K562 (cell line): ENCODE measurements around the gene PLCB4. TPM values are rescaled to one million over a fixed set of nuclear protein-coding genes. Genes with fewer than 3 reads are reported as not detected.

Experiments
- ATAC-seq: fragments of 200-7000 bp; cut with Tn5 transposase; 3 replicates; pipeline ENCODE4 v1.9.1; 2020; ENCODE audit warnings: moderate library complexity
- BruUV-seq: library from RNA; stranded (reverse); fragments of 400-500 nt; replicated peaks from 2 replicates; lab custom pipeline; 2021; lab: Mats Ljungman, UMichigan
- CTCF ChIA-PET: fragments of 300-600 bp; formaldehyde crosslinking; extraction: SDS; loops from one replicate; lab custom pipeline; 2021; ENCODE audit warnings: low intra/inter-chr PET ratio; lab: Yijun Ruan, JAX
- POLR2A ChIA-PET: fragments of 300-600, 350-650 bp; sonication (Branson Sonifier 250); formaldehyde crosslinking; extraction: SDS; loops from one replicate; lab custom pipeline; 2021; ENCODE audit warnings: antibody characterized with exemption, inconsistent platforms; lab: Yijun Ruan, JAX
- DNase-seq, 4 experiments: peaks; one replicate each; pipeline versions ENCODE4 v3.0.0 to v3.0.0-alpha.2; 2011 to 2018; ENCODE audit warnings: low spot score in 3 of 4, mixed read lengths in 3 of 4; ENCODE audit errors: extremely low read depth in 1 of 4
- FAIRE-seq: peaks from 2 replicates; lab custom pipeline; 2011; peaks lifted over from hg19 to GRCh38; lab: Jason Lieb, UNC
- H2AFZ ChIP-seq: 2 replicates; pipeline ENCODE4 v1.6.0; 2011; ENCODE audit warnings: low read depth, low read length, control low read depth, inconsistent platforms
- H3K27ac ChIP-seq: fragments of 200-600 bp; 3 replicates; pipeline ENCODE4 v1.8.0; 2011; ENCODE audit warnings: low read depth, mild to moderate bottlenecking, control low read depth, inconsistent platforms, low read length, moderate library complexity, mixed read lengths; ENCODE audit errors: extremely low read depth
- H3K27me3 ChIP-seq, 2 experiments: fragments of 300-600 bp in 1 of 2; 2 replicates in 1 of 2; 3 replicates in 1 of 2; pipeline versions ENCODE4 v1.6.0 to v1.8.0; 2011; ENCODE audit warnings: inconsistent platforms in 2 of 2, low read length in 2 of 2, mild to moderate bottlenecking in 1 of 2, mixed read lengths in 1 of 2, moderate library complexity in 1 of 2; ENCODE audit not compliant: control insufficient read depth in 2 of 2, insufficient read depth in 2 of 2
- H3K36me3 ChIP-seq: fragments of 300-600 bp; 3 replicates; pipeline ENCODE4 v1.8.0; 2011; ENCODE audit warnings: mild to moderate bottlenecking, low read length, inconsistent platforms; ENCODE audit not compliant: control insufficient read depth, insufficient read depth
- H3K4me1 ChIP-seq, 2 experiments: fragments of 200-600 bp in 1 of 2; replicated peaks in 1 of 2; 2 replicates in 1 of 2; 3 replicates in 1 of 2; pipeline versions ENCODE4 v1.5.1 to v1.8.0; 2011; ENCODE audit warnings: inconsistent platforms in 2 of 2, low read length in 2 of 2, mild to moderate bottlenecking in 1 of 2, mixed read lengths in 1 of 2, moderate library complexity in 1 of 2; ENCODE audit not compliant: control insufficient read depth in 2 of 2, insufficient read depth in 2 of 2
- H3K4me2 ChIP-seq: 2 replicates; pipeline ENCODE4 v1.6.1; 2011; ENCODE audit warnings: low read length, control low read depth, inconsistent platforms, mixed read lengths; ENCODE audit not compliant: insufficient read depth
- H3K4me3 ChIP-seq: fragments of 200-600 bp; sonication (generic), shearing (Covaris generic); 2 replicates; pipeline ENCODE4 v1.5.1; 2016; ENCODE audit warnings: control low read depth, inconsistent platforms
- H3K79me2 ChIP-seq: fragments of 200-600 bp; 3 replicates; pipeline ENCODE4 v1.8.0; 2011; ENCODE audit warnings: low read length, inconsistent platforms; ENCODE audit not compliant: control insufficient read depth, insufficient read depth
- H3K9ac ChIP-seq, 2 experiments: 2 replicates each; pipeline versions ENCODE4 v1.6.0 to v1.6.1; 2011; ENCODE audit warnings: low read depth in 2 of 2, low read length in 2 of 2, control low read depth in 1 of 2, inconsistent platforms in 1 of 2, mild to moderate bottlenecking in 1 of 2, mixed read lengths in 1 of 2; ENCODE audit not compliant: insufficient read depth in 1 of 2
- H3K9me1 ChIP-seq: one replicate; pipeline ENCODE4 v1.6.0; 2011; ENCODE audit warnings: inconsistent platforms, mild to moderate bottlenecking, low read length, moderate library complexity; ENCODE audit not compliant: control insufficient read depth, insufficient read depth
- H3K9me3 ChIP-seq: replicated peaks from 2 replicates; pipeline ENCODE4 v1.5.1; 2011; ENCODE audit warnings: low read depth, low read length, inconsistent platforms; ENCODE audit not compliant: control insufficient read depth, insufficient read depth
- H4K20me1 ChIP-seq: replicated peaks from 2 replicates; pipeline ENCODE4 v1.6.1; 2011; ENCODE audit warnings: low read length, inconsistent platforms, mixed read lengths; ENCODE audit not compliant: control insufficient read depth, insufficient read depth
- HDGF ChIP-seq: fragments of 450-650 bp; IDR thresholded peaks from 2 replicates; pipeline ENCODE4 v1.6.1; 2016
- MTA2 ChIP-seq: fragments of 450-650 bp; IDR thresholded peaks from 2 replicates; pipeline ENCODE4 v1.6.1; 2016; ENCODE audit warnings: low read depth
- MTF1 ChIP-seq: fragments of 250-450 bp; sonication (Bioruptor Pico); IDR thresholded peaks from 2 replicates; pipeline ENCODE4 v1.9.0; 2021; ENCODE audit warnings: moderate library complexity, mild to moderate bottlenecking, inconsistent platforms, borderline replicate concordance
- PHB ChIP-seq: fragments of 250-450 bp; sonication (Bioruptor Pico); IDR thresholded peaks from 2 replicates; pipeline ENCODE4 v1.5.0; 2021
- PHF8 ChIP-seq: fragments of 200-600 bp; sonication (generic); IDR thresholded peaks from 2 replicates; pipeline ENCODE4 v1.6.1; 2012; ENCODE audit warnings: mixed run types, mild to moderate bottlenecking, inconsistent platforms, low read length, moderate library complexity, borderline replicate concordance
- RNF2 ChIP-seq: sonication (generic); IDR thresholded peaks from 2 replicates; pipeline ENCODE4 v1.6.1; 2016
- RUNX1 ChIP-seq: sonication (generic); IDR thresholded peaks from 2 replicates; pipeline ENCODE4 v1.6.1; 2016; ENCODE audit warnings: antibody characterized with exemption, low read depth
- SMARCB1 ChIP-seq: IDR thresholded peaks from 2 replicates; pipeline ENCODE4 v1.6.1; 2011; ENCODE audit warnings: improper control_type of control experiment, low read depth; ENCODE audit not compliant: insufficient read length
- ZSCAN29 ChIP-seq: fragments of 450-650 bp; IDR thresholded peaks from 2 replicates; pipeline ENCODE4 v1.6.1; 2017
- WGBS: fragments of 100-300 bp; shearing (Covaris generic); methylation state at CpG from one replicate; pipeline ENCODE4 v1.1.6; 2016; ENCODE audit warnings: low coverage, mixed read lengths; ENCODE audit not compliant: insufficient coverage; ENCODE audit errors: missing lambda C conversion rate; 5-methylcytosine and 5-hydroxymethylcytosine counted together
- in situ Hi-C: fragments of 300-500 bp; cut with MboI; formaldehyde crosslinking; loops from 4 replicates; pipeline ENCODE4 v1.15.0; 2018; ENCODE audit warnings: inconsistent platforms, mixed read lengths
- intact Hi-C: fragments of 100-400 bp; cut with micrococcal nuclease; formaldehyde crosslinking; loops from 2 replicates; pipeline ENCODE4 v1.14.2; 2022
- polyA plus RNA-seq, 8 experiments: library from polyadenylated mRNA; depleted of rRNA in 4 of 8; stranded (reverse) in 5 of 8; unstranded in 3 of 8; fragments of >200 nt; fragmentation: Nextera tagmentation in 2 of 8; fragmentation: Illumina TruSeq in 1 of 8; extraction: Ambion mirVana in 2 of 8; extraction: Trizol in 1 of 8; gene quantifications; 2 replicates each; pipeline versions ENCODE4 v1.2.1 to v1.2.3, GENCODE V29; 2011 to 2014; ENCODE audit warnings: inconsistent platforms in 1 of 8, missing spikeins in 1 of 8
- total RNA-seq, 7 experiments: library from RNA; depleted of rRNA in 6 of 7; stranded (reverse); fragments of >200 nt in 6 of 7; fragmentation: Illumina TruSeq in 2 of 7; extraction: Trizol in 2 of 7; gene quantifications; 2 replicates each; pipeline versions ENCODE4 v1.2.1 to v1.2.3, GENCODE V29; 2011 to 2021; ENCODE audit warnings: low replicate concordance in 1 of 7
- TF ChIP-seq, protein P1 (sequence below): sonication (generic); formaldehyde crosslinking; IDR thresholded peaks from 2 replicates; pipeline ENCODE4 v1.9.0; 2022; ENCODE audit warnings: mild to moderate bottlenecking, missing genetic modification reagents
- TF ChIP-seq, protein P2 (sequence below): sonication (generic); formaldehyde crosslinking; IDR thresholded peaks from 2 replicates; pipeline ENCODE4 v1.8.1; 2023; ENCODE audit warnings: mild to moderate bottlenecking, missing genetic modification reagents, moderate library complexity
- TF ChIP-seq, protein P3 (sequence below): sonication (generic); formaldehyde crosslinking; IDR thresholded peaks from 2 replicates; pipeline ENCODE4 v1.8.0; 2023; ENCODE audit warnings: missing genetic modification reagents, mild to moderate bottlenecking, borderline replicate concordance

PLCB4 gene
- total and polyA plus RNA-seq, 9 of the 15 experiments (the other 6 are each of a cell fraction or from before 2014, with no cell fraction given), result 0.20 to 2.9 (median 0.52) TPM

DNA sequence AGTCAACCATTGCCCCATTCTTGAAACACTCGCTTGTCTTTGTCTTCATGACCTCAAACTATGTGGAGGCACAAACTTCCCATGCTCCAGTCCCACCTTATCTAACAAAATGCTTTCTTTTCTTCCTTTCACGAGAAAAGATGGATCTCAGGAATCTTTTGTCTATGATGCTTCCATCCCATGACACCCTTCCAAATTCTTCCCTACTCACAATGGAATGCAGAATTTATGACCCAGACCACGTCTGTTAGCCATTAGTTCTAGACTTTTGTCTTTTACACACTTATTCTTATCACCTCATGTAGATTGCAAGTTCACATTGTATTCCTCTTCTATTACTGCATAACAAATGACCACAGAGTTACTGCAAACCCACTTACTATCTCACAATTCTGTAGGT, 421.3 kb downstream of the PLCB4 start (continued):
- no peak for TF ChIP-seq RUNX1
- no peak for TF ChIP-seq HDGF
- TF ChIP-seq, protein P1, sequence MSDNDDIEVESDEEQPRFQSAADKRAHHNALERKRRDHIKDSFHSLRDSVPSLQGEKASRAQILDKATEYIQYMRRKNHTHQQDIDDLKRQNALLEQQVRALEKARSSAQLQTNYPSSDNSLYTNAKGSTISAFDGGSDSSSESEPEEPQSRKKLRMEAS (CRISPR knock-in tag), result no peak
- no peak for TF ChIP-seq PHB (CRISPR knock-in tag)
- TF ChIP-seq ZSCAN29, result no peak
- TF ChIP-seq, protein P2, sequence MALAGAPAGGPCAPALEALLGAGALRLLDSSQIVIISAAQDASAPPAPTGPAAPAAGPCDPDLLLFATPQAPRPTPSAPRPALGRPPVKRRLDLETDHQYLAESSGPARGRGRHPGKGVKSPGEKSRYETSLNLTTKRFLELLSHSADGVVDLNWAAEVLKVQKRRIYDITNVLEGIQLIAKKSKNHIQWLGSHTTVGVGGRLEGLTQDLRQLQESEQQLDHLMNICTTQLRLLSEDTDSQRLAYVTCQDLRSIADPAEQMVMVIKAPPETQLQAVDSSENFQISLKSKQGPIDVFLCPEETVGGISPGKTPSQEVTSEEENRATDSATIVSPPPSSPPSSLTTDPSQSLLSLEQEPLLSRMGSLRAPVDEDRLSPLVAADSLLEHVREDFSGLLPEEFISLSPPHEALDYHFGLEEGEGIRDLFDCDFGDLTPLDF (CRISPR knock-in tag), result no peak

DNA sequence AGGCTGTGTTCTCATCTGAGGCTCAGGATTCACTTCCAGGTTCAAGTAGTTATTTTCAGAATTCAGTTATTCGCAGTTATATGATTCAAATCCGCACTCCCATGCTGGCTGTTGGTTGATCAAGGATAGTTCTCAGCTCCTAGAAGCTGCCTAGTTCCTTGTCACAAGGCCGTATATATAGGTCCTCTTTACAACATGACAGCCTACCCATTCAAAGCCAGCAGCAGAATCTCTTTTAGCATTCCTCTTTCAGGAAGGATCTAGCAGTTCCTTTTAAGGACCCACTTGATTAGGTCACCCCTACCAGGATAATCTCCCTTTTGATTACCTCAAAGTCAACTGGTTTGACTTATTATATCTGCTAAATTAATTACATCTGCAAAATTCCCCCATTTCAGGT, 421.7 kb downstream of the PLCB4 start:
- no peak for FAIRE-seq
- Histone ChIP-seq H3K79me2 (no peaks in the 10 kb centered on the region), H3K9ac (no peak overlapping the region), H3K9me3 (no peaks in the 10 kb centered on the region), H3K36me3 (no peaks in the 10 kb centered on the region), H4K20me1 (no peaks in the 10 kb centered on the region), H3K9me1 (no peaks in the 10 kb centered on the region), H2AFZ (no peak overlapping the region), H3K4me3 (no peak overlapping the region), H3K27ac (no peak overlapping the region), H3K27me3 (no peaks in the 10 kb centered on the region), H3K4me1 (no peaks in the 10 kb centered on the region), H3K4me2 (no peak overlapping the region)
- WGBS, result 0% methylated on average over 3 of the region's 3 CpGs
- DNase-seq, result no peak
- BruUV-seq, result no TSS peak
- ChIA-PET POLR2A (no interaction called here), CTCF (no interaction called here)
- no peak for TF ChIP-seq MTA2
- no peak for TF ChIP-seq RNF2
- no peak for TF ChIP-seq MTF1 (CRISPR knock-in tag)
- TF ChIP-seq SMARCB1, result no peak
- TF ChIP-seq PHF8, result no peak
- TF ChIP-seq, protein P3, sequence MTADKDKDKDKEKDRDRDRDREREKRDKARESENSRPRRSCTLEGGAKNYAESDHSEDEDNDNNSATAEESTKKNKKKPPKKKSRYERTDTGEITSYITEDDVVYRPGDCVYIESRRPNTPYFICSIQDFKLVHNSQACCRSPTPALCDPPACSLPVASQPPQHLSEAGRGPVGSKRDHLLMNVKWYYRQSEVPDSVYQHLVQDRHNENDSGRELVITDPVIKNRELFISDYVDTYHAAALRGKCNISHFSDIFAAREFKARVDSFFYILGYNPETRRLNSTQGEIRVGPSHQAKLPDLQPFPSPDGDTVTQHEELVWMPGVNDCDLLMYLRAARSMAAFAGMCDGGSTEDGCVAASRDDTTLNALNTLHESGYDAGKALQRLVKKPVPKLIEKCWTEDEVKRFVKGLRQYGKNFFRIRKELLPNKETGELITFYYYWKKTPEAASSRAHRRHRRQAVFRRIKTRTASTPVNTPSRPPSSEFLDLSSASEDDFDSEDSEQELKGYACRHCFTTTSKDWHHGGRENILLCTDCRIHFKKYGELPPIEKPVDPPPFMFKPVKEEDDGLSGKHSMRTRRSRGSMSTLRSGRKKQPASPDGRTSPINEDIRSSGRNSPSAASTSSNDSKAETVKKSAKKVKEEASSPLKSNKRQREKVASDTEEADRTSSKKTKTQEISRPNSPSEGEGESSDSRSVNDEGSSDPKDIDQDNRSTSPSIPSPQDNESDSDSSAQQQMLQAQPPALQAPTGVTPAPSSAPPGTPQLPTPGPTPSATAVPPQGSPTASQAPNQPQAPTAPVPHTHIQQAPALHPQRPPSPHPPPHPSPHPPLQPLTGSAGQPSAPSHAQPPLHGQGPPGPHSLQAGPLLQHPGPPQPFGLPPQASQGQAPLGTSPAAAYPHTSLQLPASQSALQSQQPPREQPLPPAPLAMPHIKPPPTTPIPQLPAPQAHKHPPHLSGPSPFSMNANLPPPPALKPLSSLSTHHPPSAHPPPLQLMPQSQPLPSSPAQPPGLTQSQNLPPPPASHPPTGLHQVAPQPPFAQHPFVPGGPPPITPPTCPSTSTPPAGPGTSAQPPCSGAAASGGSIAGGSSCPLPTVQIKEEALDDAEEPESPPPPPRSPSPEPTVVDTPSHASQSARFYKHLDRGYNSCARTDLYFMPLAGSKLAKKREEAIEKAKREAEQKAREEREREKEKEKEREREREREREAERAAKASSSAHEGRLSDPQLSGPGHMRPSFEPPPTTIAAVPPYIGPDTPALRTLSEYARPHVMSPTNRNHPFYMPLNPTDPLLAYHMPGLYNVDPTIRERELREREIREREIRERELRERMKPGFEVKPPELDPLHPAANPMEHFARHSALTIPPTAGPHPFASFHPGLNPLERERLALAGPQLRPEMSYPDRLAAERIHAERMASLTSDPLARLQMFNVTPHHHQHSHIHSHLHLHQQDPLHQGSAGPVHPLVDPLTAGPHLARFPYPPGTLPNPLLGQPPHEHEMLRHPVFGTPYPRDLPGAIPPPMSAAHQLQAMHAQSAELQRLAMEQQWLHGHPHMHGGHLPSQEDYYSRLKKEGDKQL, result no peak
- intact Hi-C loops (no loop called here), in situ Hi-C loops (no loop called here)
- ATAC-seq, result no peak
